GM12878 (cell line): ENCODE results near the gene PEX11A. TPM values are rescaled to one million over a fixed set of nuclear protein-coding genes. Genes with fewer than 3 reads are reported as not detected.

Source experiments
- ATF7 ChIP-seq: fragments of 450-650 bp; IDR thresholded peaks from 2 replicates; pipeline ENCODE4 v1.6.1; 2016; ENCODE audit warnings: low read depth, mild to moderate bottlenecking
- CREM ChIP-seq: IDR thresholded peaks from 2 replicates; pipeline ENCODE4 v1.6.1; 2014; ENCODE audit warnings: antibody characterized with exemption, low read depth
- MTA2 ChIP-seq: fragments of 450-650 bp; IDR thresholded peaks from 2 replicates; pipeline ENCODE4 v1.6.1; 2016; ENCODE audit warnings: low read depth, mild to moderate bottlenecking, moderate library complexity
- NR2C2 ChIP-seq: IDR thresholded peaks from 2 replicates; pipeline ENCODE4 v1.6.1; 2011; ENCODE audit warnings: borderline replicate concordance, low read depth; ENCODE audit not compliant: control insufficient read depth, insufficient read length
- RCOR1 ChIP-seq: conservative IDR thresholded peaks from 2 replicates; pipeline ENCODE4 v1.6.1; 2012; ENCODE audit warnings: low read depth, low read length, improper control_type of control experiment
- RFX5 ChIP-seq: IDR thresholded peaks from 2 replicates; pipeline ENCODE4 v1.6.1; 2011; ENCODE audit warnings: low read depth, low read length, improper control_type of control experiment
- TBL1XR1 ChIP-seq: IDR thresholded peaks from 2 replicates; pipeline ENCODE4 v1.6.1; 2012; ENCODE audit warnings: low read depth, low read length, improper control_type of control experiment
- ZSCAN29 ChIP-seq: fragments of 450-650 bp; IDR thresholded peaks from 2 replicates; pipeline ENCODE4 v1.6.1; 2017; ENCODE audit warnings: mild to moderate bottlenecking, moderate library complexity
- polyA plus RNA-seq, 11 experiments: library from polyadenylated mRNA; depleted of rRNA in 4 of 11; unstranded in 6 of 11; stranded (reverse) in 5 of 11; fragments of >200 nt; fragmentation: Nextera tagmentation in 4 of 11; fragmentation: Illumina TruSeq in 1 of 11; extraction: Ambion mirVana in 4 of 11; extraction: Trizol in 1 of 11; gene quantifications; 1 replicate in 1 of 11; 2 replicates in 10 of 11; pipeline versions ENCODE4 v1.2.1 to v1.2.3, GENCODE V29; 2011 to 2016; ENCODE audit warnings: inconsistent platforms in 2 of 11, missing spikeins in 2 of 11, low read depth in 1 of 11
- total RNA-seq, 4 experiments: library from RNA; depleted of rRNA in 3 of 4; stranded (reverse); fragments of >200 nt in 3 of 4; fragmentation: Illumina TruSeq in 1 of 4; extraction: Trizol in 1 of 4; gene quantifications; 2 replicates each; pipeline versions ENCODE4 v1.2.1 to v1.2.3, GENCODE V29; 2013 to 2021
- TF ChIP-seq, protein P1 (sequence below): IDR thresholded peaks from 2 replicates; pipeline ENCODE4 v1.6.1; 2012; ENCODE audit warnings: low read depth, low read length, improper control_type of control experiment
- TF ChIP-seq, protein P2 (sequence below): IDR thresholded peaks from 2 replicates; pipeline ENCODE4 v1.6.1; 2011; ENCODE audit warnings: low read depth, mild to moderate bottlenecking, low read length, moderate library complexity, borderline replicate concordance; ENCODE audit errors: extremely low read depth
- TF ChIP-seq, protein P3 (sequence below): fragments of 450-650 bp; IDR thresholded peaks from 2 replicates; pipeline ENCODE4 v1.6.1; 2017; ENCODE audit warnings: mild to moderate bottlenecking, low read depth, inconsistent platforms; ENCODE audit not compliant: poor library complexity, severe bottlenecking
- TF ChIP-seq, protein P4 (sequence below), 3 experiments: IDR thresholded peaks in 2 of 3; conservative IDR thresholded peaks in 1 of 3; 2 replicates each; pipeline ENCODE4 v1.5.1; 2011; ENCODE audit warnings: low read depth in 3 of 3, low read length in 3 of 3, mild to moderate bottlenecking in 3 of 3, control low read depth in 2 of 3, moderate library complexity in 2 of 3, inconsistent platforms in 1 of 3, mixed read lengths in 1 of 3; ENCODE audit not compliant: control insufficient read depth in 2 of 3, insufficient read depth in 1 of 3; ENCODE audit errors: extremely low read depth in 1 of 3

Gene PEX11A
- total and polyA plus RNA-seq, 10 of the 15 experiments (the other 5 are each of a cell fraction or from before 2014, with no cell fraction given), result 1.4 to 2.8 (median 2.0) TPM

DNA sequence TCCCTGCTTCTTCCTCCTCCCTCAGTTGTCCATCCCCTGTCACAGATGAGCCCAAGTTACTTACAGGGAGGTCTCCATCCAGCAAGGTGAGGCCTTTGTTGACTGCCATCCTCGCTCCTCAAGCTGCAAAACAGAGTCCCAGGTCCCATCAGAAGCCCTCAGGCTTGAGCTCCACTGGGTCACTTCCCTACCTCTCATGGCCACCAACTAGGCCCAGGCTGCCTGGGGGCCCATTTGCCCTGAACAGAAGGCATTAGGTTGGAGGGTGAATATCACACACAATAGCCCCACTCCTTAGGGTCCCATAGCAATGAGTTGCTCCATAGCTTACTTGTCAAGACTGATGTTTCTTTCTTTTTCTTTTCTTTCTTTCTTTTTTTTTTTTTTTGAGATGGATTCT, 13.2 kb downstream of the PEX11A start (continued):
- TF ChIP-seq, protein P1, sequence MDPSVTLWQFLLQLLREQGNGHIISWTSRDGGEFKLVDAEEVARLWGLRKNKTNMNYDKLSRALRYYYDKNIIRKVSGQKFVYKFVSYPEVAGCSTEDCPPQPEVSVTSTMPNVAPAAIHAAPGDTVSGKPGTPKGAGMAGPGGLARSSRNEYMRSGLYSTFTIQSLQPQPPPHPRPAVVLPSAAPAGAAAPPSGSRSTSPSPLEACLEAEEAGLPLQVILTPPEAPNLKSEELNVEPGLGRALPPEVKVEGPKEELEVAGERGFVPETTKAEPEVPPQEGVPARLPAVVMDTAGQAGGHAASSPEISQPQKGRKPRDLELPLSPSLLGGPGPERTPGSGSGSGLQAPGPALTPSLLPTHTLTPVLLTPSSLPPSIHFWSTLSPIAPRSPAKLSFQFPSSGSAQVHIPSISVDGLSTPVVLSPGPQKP, result no peak
- TF ChIP-seq, protein P2, sequence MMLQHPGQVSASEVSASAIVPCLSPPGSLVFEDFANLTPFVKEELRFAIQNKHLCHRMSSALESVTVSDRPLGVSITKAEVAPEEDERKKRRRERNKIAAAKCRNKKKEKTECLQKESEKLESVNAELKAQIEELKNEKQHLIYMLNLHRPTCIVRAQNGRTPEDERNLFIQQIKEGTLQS, result no peak
- TF ChIP-seq, protein P3, sequence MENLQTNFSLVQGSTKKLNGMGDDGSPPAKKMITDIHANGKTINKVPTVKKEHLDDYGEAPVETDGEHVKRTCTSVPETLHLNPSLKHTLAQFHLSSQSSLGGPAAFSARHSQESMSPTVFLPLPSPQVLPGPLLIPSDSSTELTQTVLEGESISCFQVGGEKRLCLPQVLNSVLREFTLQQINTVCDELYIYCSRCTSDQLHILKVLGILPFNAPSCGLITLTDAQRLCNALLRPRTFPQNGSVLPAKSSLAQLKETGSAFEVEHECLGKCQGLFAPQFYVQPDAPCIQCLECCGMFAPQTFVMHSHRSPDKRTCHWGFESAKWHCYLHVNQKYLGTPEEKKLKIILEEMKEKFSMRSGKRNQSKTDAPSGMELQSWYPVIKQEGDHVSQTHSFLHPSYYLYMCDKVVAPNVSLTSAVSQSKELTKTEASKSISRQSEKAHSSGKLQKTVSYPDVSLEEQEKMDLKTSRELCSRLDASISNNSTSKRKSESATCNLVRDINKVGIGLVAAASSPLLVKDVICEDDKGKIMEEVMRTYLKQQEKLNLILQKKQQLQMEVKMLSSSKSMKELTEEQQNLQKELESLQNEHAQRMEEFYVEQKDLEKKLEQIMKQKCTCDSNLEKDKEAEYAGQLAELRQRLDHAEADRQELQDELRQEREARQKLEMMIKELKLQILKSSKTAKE, result no peak
- TF ChIP-seq RFX5 (no peak), NR2C2 (no peak), ZSCAN29 (no peak), MTA2 (no peak), CREM (no peak), RCOR1 (no peak), TBL1XR1 (no peak), ATF7 (no peak)
- TF ChIP-seq, protein P4, sequence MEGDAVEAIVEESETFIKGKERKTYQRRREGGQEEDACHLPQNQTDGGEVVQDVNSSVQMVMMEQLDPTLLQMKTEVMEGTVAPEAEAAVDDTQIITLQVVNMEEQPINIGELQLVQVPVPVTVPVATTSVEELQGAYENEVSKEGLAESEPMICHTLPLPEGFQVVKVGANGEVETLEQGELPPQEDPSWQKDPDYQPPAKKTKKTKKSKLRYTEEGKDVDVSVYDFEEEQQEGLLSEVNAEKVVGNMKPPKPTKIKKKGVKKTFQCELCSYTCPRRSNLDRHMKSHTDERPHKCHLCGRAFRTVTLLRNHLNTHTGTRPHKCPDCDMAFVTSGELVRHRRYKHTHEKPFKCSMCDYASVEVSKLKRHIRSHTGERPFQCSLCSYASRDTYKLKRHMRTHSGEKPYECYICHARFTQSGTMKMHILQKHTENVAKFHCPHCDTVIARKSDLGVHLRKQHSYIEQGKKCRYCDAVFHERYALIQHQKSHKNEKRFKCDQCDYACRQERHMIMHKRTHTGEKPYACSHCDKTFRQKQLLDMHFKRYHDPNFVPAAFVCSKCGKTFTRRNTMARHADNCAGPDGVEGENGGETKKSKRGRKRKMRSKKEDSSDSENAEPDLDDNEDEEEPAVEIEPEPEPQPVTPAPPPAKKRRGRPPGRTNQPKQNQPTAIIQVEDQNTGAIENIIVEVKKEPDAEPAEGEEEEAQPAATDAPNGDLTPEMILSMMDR (IDR thresholded peaks at IDR 0.05 in 2 of 3, conservative IDR thresholded peaks at IDR 0.05 in 1 of 3; ENCODE audit: control insufficient read depth in 2 of 3, extremely low read depth in 1 of 3, insufficient read depth in 1 of 3, low read depth in 3 of 3, low read length in 3 of 3), result no peak
